Activated CD4-positive, CD25-positive, alpha-beta regulatory T cell treated with anti-CD3 and anti-CD28 coated beads, Interleukin-2, amount 50 U/mL, for 24 hours (primary cell): ENCODE results near the gene RXRA.

Experiments used
- ATAC-seq, 2 donors: fragments of 150-1000 bp; cut with Tn5 transposase; one replicate each; pipeline ENCODE4 v1.10.0; 2021; ENCODE audit warnings: mild to moderate bottlenecking in 1 of 2, moderate library complexity in 1 of 2

RXRA gene

GRCh38 chr9:134403682-134404301 is 77.5 kb downstream of the RXRA start:
- no peak for ATAC-seq

GRCh38 chr9:134404376-134405358 is 78.4 kb downstream of the RXRA start:
- ATAC-seq = no peak

- ATAC-seq = no peak
Measured at GRCh38 chr9:134405527-134405926, 79.3 kb downstream of the RXRA start.

- no peak for ATAC-seq
Measured at GRCh38 chr9:134406366-134407120, 80.3 kb downstream of the RXRA start.

- peak; percentile 91 to 96 for ATAC-seq
Measured at GRCh38 chr9:134407121-134407779, 81.0 kb downstream of the RXRA start.

- no peak for ATAC-seq
Measured at GRCh38 chr9:134408389-134408788, 82.1 kb downstream of the RXRA start.

- ATAC-seq = no peak
Measured at GRCh38 chr9:134408939-134409737, 82.9 kb downstream of the RXRA start.

- no peak for ATAC-seq
Measured at GRCh38 chr9:134410071-134410834, 84.0 kb downstream of the RXRA start.

- no peak for ATAC-seq
Measured at GRCh38 chr9:134410835-134411217, 84.6 kb downstream of the RXRA start.

GRCh38 chr9:134411440-134412297 is 85.4 kb downstream of the RXRA start:
- no peak for ATAC-seq

- no peak for ATAC-seq
Measured at GRCh38 chr9:134412298-134412711, 86.0 kb downstream of the RXRA start.

GRCh38 chr9:134413112-134413715 is 87.0 kb downstream of the RXRA start:
- ATAC-seq = peak in 1 of 2 donors; percentile 15

- no peak for ATAC-seq
Measured at GRCh38 chr9:134413890-134414623, 87.8 kb downstream of the RXRA start.

- ATAC-seq = no peak
Measured at GRCh38 chr9:134414900-134415425, 88.7 kb downstream of the RXRA start.

GRCh38 chr9:134416385-134417015 is 90.2 kb downstream of the RXRA start:
- ATAC-seq = no peak

- ATAC-seq = no peak
Measured at GRCh38 chr9:134418354-134418753, 92.1 kb downstream of the RXRA start.

GRCh38 chr9:134419000-134419683 is 92.9 kb downstream of the RXRA start:
- ATAC-seq = no peak
